Muscle of back (tissue), 13 donors: ENCODE measurements around the gene MCOLN3. TPM values are rescaled to one million over a fixed set of nuclear protein-coding genes. Genes with fewer than 3 reads are reported as not detected.
A peak's percentile ranks its signal among the peaks of the same experiment; 100 is the strongest.

Experiments used
- DNase-seq, 3 donors: peaks; one replicate each; pipeline versions ENCODE4 v3.0.0 to v3.0.0-alpha.2; 2013
- long read RNA-seq, 9 donors: transcript quantifications; one replicate each; lab custom pipeline, GENCODE V29; 2026
- polyA plus RNA-seq, 10 donors: library from polyadenylated mRNA; unstranded; fragments of 120-200 nt; gene quantifications; one replicate each; pipeline ENCODE4 v1.2.1, GENCODE V29; 2013; ENCODE audit not compliant: insufficient read length in 10 of 10

Gene MCOLN3
- 1 to 10 TPM in 9 of 10 donors, under 1 TPM in 1; 0.90 to 4.5 (median 2.4) TPM for polyA plus RNA-seq
- long read RNA-seq, donor 1, partial matches to known transcripts = 0 of 1 reads
- long read RNA-seq, donor 1, other reads (novel, unspliced or antisense) = 0 of 1 reads
- long read RNA-seq, donor 2 = 0 reads
- long read RNA-seq, donor 3 = 0 reads
- long read RNA-seq, donor 4 = 0 reads
- long read RNA-seq, donor 5 = 0 reads
- long read RNA-seq, donor 6, partial matches to known transcripts = 0 of 1 reads
- long read RNA-seq, donor 6, other reads (novel, unspliced or antisense) = 0 of 1 reads
- long read RNA-seq, donor 7, partial matches to known transcripts = 0 of 2 reads
- long read RNA-seq, donor 7, other reads (novel, unspliced or antisense) = 0 of 2 reads
- long read RNA-seq, donor 8 = 0 reads
- long read RNA-seq, donor 9 = 0 reads

GRCh38 chr1:85048296-85049064, at the start of gene MCOLN3:
Gene MCOLN3 (minus strand): TSS chr1:85048500. CDS start chr1:85045360, 3,140 bp downstream.
- DNase-seq = peak in 2 of 3 donors; percentile 21 to 57

GRCh38 chr1:85093644-85094043, 45.3 kb upstream of the MCOLN3 start:
- DNase-seq = no peak

- peak; percentile 10 to 73 (median 30) for DNase-seq
Measured at GRCh38 chr1:85091671-85092280, 43.5 kb upstream of the MCOLN3 start.

GRCh38 chr1:85090225-85090624, 41.9 kb upstream of the MCOLN3 start:
- no peak for DNase-seq

GRCh38 chr1:85089203-85089602, 40.9 kb upstream of the MCOLN3 start:
- no peak for DNase-seq

GRCh38 chr1:85088408-85088784, 40.1 kb upstream of the MCOLN3 start:
- no peak for DNase-seq

- DNase-seq = no peak
Measured at GRCh38 chr1:85087659-85088407, 39.5 kb upstream of the MCOLN3 start.

GRCh38 chr1:85085417-85085816, 37.1 kb upstream of the MCOLN3 start:
- DNase-seq = no peak

- peak in 2 of 3 donors; percentile 2 to 32 for DNase-seq
Measured at GRCh38 chr1:85078903-85079302, 30.6 kb upstream of the MCOLN3 start.

GRCh38 chr1:85074365-85074964, 26.2 kb upstream of the MCOLN3 start:
- no peak for DNase-seq

GRCh38 chr1:85070972-85071492, 22.7 kb upstream of the MCOLN3 start:
- no peak for DNase-seq

- DNase-seq = no peak
Measured at GRCh38 chr1:85068846-85069245, 20.5 kb upstream of the MCOLN3 start.

- DNase-seq = no peak
Measured at GRCh38 chr1:85065550-85065949, 17.2 kb upstream of the MCOLN3 start.

GRCh38 chr1:85062425-85063026, 14.2 kb upstream of the MCOLN3 start:
- no peak for DNase-seq

GRCh38 chr1:85061711-85062424, 13.6 kb upstream of the MCOLN3 start:
- DNase-seq = peak; percentile 98

- no peak for DNase-seq
Measured at GRCh38 chr1:85060038-85060437, 11.7 kb upstream of the MCOLN3 start.

GRCh38 chr1:85059563-85059962, 11.3 kb upstream of the MCOLN3 start:
- no peak for DNase-seq

- DNase-seq = no peak
Measured at GRCh38 chr1:85058786-85059185, 10.5 kb upstream of the MCOLN3 start.

GRCh38 chr1:85058311-85058710, 10.0 kb upstream of the MCOLN3 start:
- no peak for DNase-seq

GRCh38 chr1:85054664-85055063, 6.4 kb upstream of the MCOLN3 start:
- no peak for DNase-seq
